GM21737 (cell line): ENCODE data around the gene SMIM13.

ENCODE experiments used
- ATAC-seq: cut with Tn5 transposase; IDR thresholded peaks from one replicate; pipeline ENCODE4 v1.9.1; 2021; ENCODE audit warnings: mild to moderate bottlenecking, moderate library complexity; ENCODE audit not compliant: unreplicated experiment

Gene SMIM13

GRCh38 chr6:11185204-11185842 is 91.7 kb downstream of the SMIM13 start:
- ATAC-seq: no peak

GRCh38 chr6:11187301-11187700 is 93.7 kb downstream of the SMIM13 start:
- no peak for ATAC-seq
